HepG2 (cell line): ENCODE data around the gene ZMYND10. TPM values are rescaled to one million over a fixed set of nuclear protein-coding genes. Genes with fewer than 3 reads are reported as not detected.

Experiments
- CREB1 ChIP-seq, 2 experiments: fragments of 450-650 bp in 1 of 2; IDR thresholded peaks; 2 replicates each; pipeline ENCODE4 v1.6.1; 2016 to 2017; ENCODE audit warnings: control low read depth in 1 of 2, mild to moderate bottlenecking in 1 of 2, missing compliant biosample characterization in 1 of 2, missing genetic modification characterization in 1 of 2
- CREM ChIP-seq, 2 experiments: sonication (generic) in 1 of 2; formaldehyde crosslinking in 1 of 2; IDR thresholded peaks; 2 replicates each; pipeline versions ENCODE4 v1.4.0 to v1.6.1; 2016 to 2020; ENCODE audit warnings: antibody characterized with exemption in 1 of 2, mild to moderate bottlenecking in 1 of 2, missing genetic modification reagents in 1 of 2
- FOXC1 ChIP-seq: sonication (generic); formaldehyde crosslinking; IDR thresholded peaks from 2 replicates; pipeline ENCODE4 v1.8.0; 2022; ENCODE audit warnings: mild to moderate bottlenecking, missing genetic modification reagents, borderline replicate concordance
- GMEB1 ChIP-seq: sonication (generic); formaldehyde crosslinking; IDR thresholded peaks from 2 replicates; pipeline ENCODE4 v1.5.1; 2020; ENCODE audit warnings: missing genetic modification reagents, mild to moderate bottlenecking, borderline replicate concordance
- HIVEP1 ChIP-seq: sonication (generic); formaldehyde crosslinking; IDR thresholded peaks from 2 replicates; pipeline ENCODE4 v1.4.0; 2020; ENCODE audit warnings: mild to moderate bottlenecking, missing genetic modification reagents
- HMGXB3 ChIP-seq: sonication (generic); formaldehyde crosslinking; IDR thresholded peaks from 2 replicates; pipeline ENCODE4 v1.4.0; 2020; ENCODE audit warnings: missing genetic modification reagents, borderline replicate concordance
- PAX8 ChIP-seq: sonication (generic); formaldehyde crosslinking; IDR thresholded peaks from 2 replicates; pipeline ENCODE4 v1.8.0; 2022; ENCODE audit warnings: mild to moderate bottlenecking, missing genetic modification reagents, borderline replicate concordance
- SRSF1 ChIP-seq: fragments of 200-400 bp; formaldehyde crosslinking; optimal IDR thresholded peaks from 2 replicates; pipeline ENCODE3; 2017; ENCODE audit warnings: mild to moderate bottlenecking, low read depth, low read length, moderate library complexity
- USF2 ChIP-seq, 2 experiments: sonication (generic) in 1 of 2; formaldehyde crosslinking in 1 of 2; IDR thresholded peaks; 2 replicates each; pipeline versions ENCODE4 v1.5.1 to v1.6.1; 2011 to 2020; ENCODE audit warnings: borderline replicate concordance in 1 of 2, low read depth in 1 of 2, low read length in 1 of 2, mild to moderate bottlenecking in 1 of 2, missing genetic modification reagents in 1 of 2, moderate library complexity in 1 of 2
- ZFP36L1 ChIP-seq: sonication (generic); formaldehyde crosslinking; IDR thresholded peaks from 2 replicates; pipeline ENCODE4 v1.8.0; 2022; ENCODE audit warnings: mild to moderate bottlenecking, missing genetic modification reagents, moderate library complexity
- ZNF33B ChIP-seq: sonication (generic); formaldehyde crosslinking; IDR thresholded peaks from 2 replicates; pipeline ENCODE4 v1.5.1; 2020; ENCODE audit warnings: mild to moderate bottlenecking, missing genetic modification reagents
- ZNF343 ChIP-seq: sonication (generic); formaldehyde crosslinking; IDR thresholded peaks from 2 replicates; pipeline ENCODE4 v1.4.0; 2020; ENCODE audit warnings: mild to moderate bottlenecking, missing genetic modification reagents
- ZSCAN30 ChIP-seq: sonication (generic); formaldehyde crosslinking; IDR thresholded peaks from 2 replicates; pipeline ENCODE4 v1.5.0; 2020; ENCODE audit warnings: mild to moderate bottlenecking, missing genetic modification reagents
- ZSCAN9 ChIP-seq: IDR thresholded peaks from 2 replicates; pipeline ENCODE4 v1.6.1; 2016; ENCODE audit warnings: borderline replicate concordance
- polyA plus RNA-seq, 8 experiments: library from polyadenylated mRNA; depleted of rRNA in 3 of 8; stranded (reverse) in 7 of 8; unstranded in 1 of 8; fragments of >200 nt; fragmentation: Illumina TruSeq in 4 of 8; extraction: Trizol in 4 of 8; gene quantifications; 2 replicates each; pipeline versions ENCODE4 v1.2.1 to v1.2.3, GENCODE V29; 2011 to 2016; ENCODE audit warnings: low read depth in 4 of 8, missing spikeins in 1 of 8, mixed read lengths in 1 of 8; ENCODE audit not compliant: insufficient read depth in 1 of 8
- total RNA-seq, 5 experiments: library from RNA; depleted of rRNA; stranded (reverse); fragments of >200 nt; fragmentation: Illumina TruSeq; extraction: Trizol; gene quantifications; 2 replicates each; pipeline ENCODE4 v1.2.3, GENCODE V29; 2016; ENCODE audit warnings: low read depth in 1 of 5

The ZMYND10 gene
- total and polyA plus RNA-seq, 2 of the 13 experiments (the other 11 are each of a cell fraction or from before 2014, with no cell fraction given): 0.60 to 0.74 TPM

- TF ChIP-seq CREM (IDR thresholded peaks at IDR 0.05) (peak; percentile 85; the same call in 1 of the 2 replicates), CREM (CRISPR knock-in tag; IDR thresholded peaks at IDR 0.05) (no peak), HMGXB3 (CRISPR knock-in tag) (no peak), FOXC1 (CRISPR knock-in tag) (no peak), GMEB1 (CRISPR knock-in tag) (peak; percentile 3; the same call in 1 of the 2 replicates), ZNF343 (CRISPR knock-in tag) (peak; percentile 12; the same call in 1 of the 2 replicates), CREB1 (IDR thresholded peaks at IDR 0.05) (no peak), CREB1 (CRISPR knock-in tag; IDR thresholded peaks at IDR 0.05) (no peak), ZFP36L1 (CRISPR knock-in tag) (0 out of 2 replicates have a peak, but pooled peaks have one; percentile 10), SRSF1 (peak; percentile 10), ZSCAN30 (no peak), HIVEP1 (peak; percentile 1; the same call in 1 of the 2 replicates), PAX8 (CRISPR knock-in tag) (0 out of 2 replicates have a peak, but pooled peaks have one; percentile 15), USF2 (IDR thresholded peaks at IDR 0.05; ENCODE audit: low read depth, low read length) (no peak), USF2 (CRISPR knock-in tag; IDR thresholded peaks at IDR 0.05; ENCODE audit: borderline replicate concordance) (0 out of 2 replicates have a peak, but pooled peaks have one; percentile 37), ZSCAN9 (peak; percentile 0; the same call in 1 of the 2 replicates), ZNF33B (CRISPR knock-in tag) (no peak)
Observed at GRCh38 chr3:50359760-50360110, 14.2 kb upstream of the ZMYND10 start (continued).
